Measurements from ENCODE around the gene APLNR. TPM values are rescaled to one million over a fixed set of nuclear protein-coding genes. Genes with fewer than 3 reads are reported as not detected.

Gene APLNR
- total RNA-seq, 2 donors from 2014 or later = 1.8 to 4.3 TPM

GRCh38 chr11:57210781-57211180 is 26.3 kb downstream of the APLNR start:
- H3K4me3 ChIP-seq = no peak overlapping the region
- DNase-seq (ENCODE audit: low spot score) (no peak), ATAC-seq (ENCODE audit: insufficient number of reproducible peaks, low FRiP score, low read depth) (no peak)
- H3K27ac ChIP-seq = no peak overlapping the region
- no peaks in the 10 kb centered on the region for H3K9me3 ChIP-seq
- no peaks in the 10 kb centered on the region for H3K4me1 ChIP-seq (ENCODE audit: control insufficient read depth in 1 of 2, low read depth in 2 of 2)
- no peak for TF ChIP-seq CTCF (IDR thresholded peaks at IDR 0.05)
- H3K36me3 ChIP-seq = no peaks in the 10 kb centered on the region
- H3K27me3 ChIP-seq (replicated peaks; ENCODE audit: insufficient read depth) = no peaks in the 10 kb centered on the region

GRCh38 chr11:57207168-57207567 is 29.9 kb downstream of the APLNR start:
- H3K4me3 ChIP-seq = no peak overlapping the region
- no peak for ATAC-seq (ENCODE audit: insufficient number of reproducible peaks, low FRiP score, low read depth)
- no peaks in the 10 kb centered on the region for H3K36me3 ChIP-seq
- H3K27ac ChIP-seq = no peak overlapping the region
- TF ChIP-seq CTCF (IDR thresholded peaks at IDR 0.05) = no peak
- no peaks in the 10 kb centered on the region for H3K9me3 ChIP-seq
- no peaks in the 10 kb centered on the region for H3K27me3 ChIP-seq (replicated peaks; ENCODE audit: insufficient read depth)
- no peak for DNase-seq (ENCODE audit: low spot score)
- H3K4me1 ChIP-seq (ENCODE audit: control insufficient read depth in 1 of 2, low read depth in 2 of 2) = no peaks in the 10 kb centered on the region

- ATAC-seq (ENCODE audit: insufficient number of reproducible peaks, low FRiP score, low read depth) = no peak
- no peak for DNase-seq (ENCODE audit: low spot score)
- H3K27ac ChIP-seq = no peak overlapping the region
- no peaks in the 10 kb centered on the region for H3K27me3 ChIP-seq (replicated peaks; ENCODE audit: insufficient read depth)
- H3K9me3 ChIP-seq = no peaks in the 10 kb centered on the region
- TF ChIP-seq CTCF (IDR thresholded peaks at IDR 0.05) = no peak
- H3K4me1 ChIP-seq (ENCODE audit: control insufficient read depth in 1 of 2, low read depth in 2 of 2) = no peaks in the 10 kb centered on the region
- no peak overlapping the region for H3K4me3 ChIP-seq
- H3K36me3 ChIP-seq = no peaks in the 10 kb centered on the region
Measured at GRCh38 chr11:57205041-57205641, 31.9 kb downstream of the APLNR start.

- no peaks in the 10 kb centered on the region for H3K9me3 ChIP-seq
Measured at GRCh38 chr11:57203882-57204480, 33.1 kb downstream of the APLNR start.

GRCh38 chr11:57203359-57203758 is 33.7 kb downstream of the APLNR start:
- Histone ChIP-seq H3K4me3 (no peak overlapping the region), H3K27me3 (replicated peaks; ENCODE audit: insufficient read depth) (no peaks in the 10 kb centered on the region), H3K4me1 (ENCODE audit: control insufficient read depth in 1 of 2, low read depth in 2 of 2) (no peaks in the 10 kb centered on the region), H3K27ac (no peak overlapping the region), H3K9me3 (no peaks in the 10 kb centered on the region), H3K36me3 (no peaks in the 10 kb centered on the region)
- TF ChIP-seq CTCF (IDR thresholded peaks at IDR 0.05) = no peak
- ATAC-seq (ENCODE audit: insufficient number of reproducible peaks, low FRiP score, low read depth) (no peak), DNase-seq (ENCODE audit: low spot score) (no peak)

More at GRCh38 chr11:57203882-57204480, 33.1 kb downstream of the APLNR start:
- Histone ChIP-seq H3K27ac (no peak overlapping the region), H3K27me3 (replicated peaks; ENCODE audit: insufficient read depth) (no peaks in the 10 kb centered on the region), H3K4me3 (no peak overlapping the region), H3K4me1 (ENCODE audit: control insufficient read depth in 1 of 2, low read depth in 2 of 2) (no peaks in the 10 kb centered on the region), H3K36me3 (no peaks in the 10 kb centered on the region)
- DNase-seq (ENCODE audit: low spot score) (no peak), ATAC-seq (ENCODE audit: insufficient number of reproducible peaks, low FRiP score, low read depth) (no peak)
- TF ChIP-seq CTCF (IDR thresholded peaks at IDR 0.05) = no peak

All from thoracic aorta (tissue), 2 donors.